GM12872 (cell line): ENCODE data around the gene ZNF714.

Experiments
- CTCF ChIP-seq: IDR thresholded peaks from 3 replicates; pipeline ENCODE4 v1.5.1; 2011; ENCODE audit warnings: low read depth, mild to moderate bottlenecking, low read length, moderate library complexity; ENCODE audit not compliant: insufficient read depth

Gene ZNF714

GRCh38 chr19:21087871-21088270, 5.9 kb downstream of the ZNF714 start:
- TF ChIP-seq CTCF, result no peak

- no peak for TF ChIP-seq CTCF
Measured at GRCh38 chr19:21092109-21092508, 10.1 kb downstream of the ZNF714 start.

GRCh38 chr19:21094347-21095025, 12.5 kb downstream of the ZNF714 start:
- TF ChIP-seq CTCF, result no peak

- TF ChIP-seq CTCF, result no peak
Measured at GRCh38 chr19:21098291-21098690, 16.3 kb downstream of the ZNF714 start.

- TF ChIP-seq CTCF, result no peak
Measured at GRCh38 chr19:21101521-21102242, 19.7 kb downstream of the ZNF714 start.

GRCh38 chr19:21109116-21109515, 27.1 kb downstream of the ZNF714 start:
- TF ChIP-seq CTCF, result no peak

- no peak for TF ChIP-seq CTCF
Measured at GRCh38 chr19:21110183-21110582, 28.2 kb downstream of the ZNF714 start.
